HG03354 (cell line): ENCODE data around the gene CDH20.
"Not testable (repeated sequence)": the region's sequence is repeated elsewhere in the genome, so short reads cannot be mapped to it uniquely, and the experiment has no call there.

Experiments used
- ATAC-seq: cut with Tn5 transposase; IDR thresholded peaks from one replicate; pipeline ENCODE4 v1.9.1; 2021; ENCODE audit warnings: mild to moderate bottlenecking; ENCODE audit not compliant: unreplicated experiment, poor library complexity, severe bottlenecking

Gene CDH20

DNA sequence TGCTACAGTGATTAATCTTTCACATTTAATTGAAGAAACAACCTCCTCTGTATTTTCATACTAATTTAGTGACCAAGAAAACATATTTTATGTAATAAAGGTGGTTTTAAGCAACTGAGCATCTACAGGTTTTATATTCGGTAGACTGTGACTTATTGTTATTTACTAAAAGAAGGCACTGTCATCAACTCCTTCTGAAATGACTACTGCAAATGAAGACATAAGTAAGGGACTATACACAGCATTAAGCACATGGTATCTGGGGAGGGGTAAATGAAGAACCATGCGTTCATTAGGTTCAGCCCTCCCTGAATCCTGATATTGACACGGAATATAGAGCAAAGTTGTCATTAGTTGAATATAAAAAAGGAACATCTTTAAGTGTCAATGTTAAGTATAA lies 4.3 kb downstream of the CDH20 start:
- no peak for ATAC-seq

DNA sequence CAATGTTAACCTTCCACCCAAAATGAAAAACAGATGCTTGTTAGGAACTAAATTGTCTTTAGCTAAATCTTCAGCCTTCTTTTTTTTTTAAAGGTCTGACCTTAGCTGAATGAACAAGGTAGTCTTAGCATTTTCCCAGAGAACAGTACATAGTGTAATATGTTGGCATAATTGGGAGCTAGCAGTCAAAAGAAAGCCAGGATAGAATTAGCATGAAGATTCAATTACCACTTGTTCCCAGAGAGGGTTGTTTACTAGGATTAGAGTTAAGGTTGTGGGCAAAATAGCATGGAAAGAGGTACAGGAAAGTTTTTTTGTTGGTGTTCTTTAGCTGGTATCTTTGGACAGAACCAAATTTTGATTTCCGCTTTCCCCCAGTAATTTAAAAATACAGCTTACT lies 6.9 kb downstream of the CDH20 start:
- no peak for ATAC-seq

DNA sequence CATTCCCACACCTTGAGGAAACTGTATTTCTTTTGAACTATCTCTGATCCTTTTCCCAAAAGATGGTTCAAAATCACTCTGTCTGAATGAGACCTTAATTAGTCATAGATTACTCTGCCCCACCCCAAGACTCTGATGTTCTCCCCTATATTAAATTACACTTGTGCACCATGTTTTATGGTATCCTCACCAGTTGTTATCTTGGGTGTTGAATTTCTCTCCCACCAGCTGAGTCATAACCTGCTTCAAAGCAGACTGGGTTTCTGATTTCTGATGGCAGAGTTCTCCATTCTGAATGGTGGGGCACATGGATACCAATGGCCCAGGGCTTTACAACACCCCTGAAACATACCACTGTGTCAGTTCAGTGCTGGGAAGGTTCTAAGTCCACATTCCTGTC lies 15.0 kb downstream of the CDH20 start:
- no peak for ATAC-seq

DNA sequence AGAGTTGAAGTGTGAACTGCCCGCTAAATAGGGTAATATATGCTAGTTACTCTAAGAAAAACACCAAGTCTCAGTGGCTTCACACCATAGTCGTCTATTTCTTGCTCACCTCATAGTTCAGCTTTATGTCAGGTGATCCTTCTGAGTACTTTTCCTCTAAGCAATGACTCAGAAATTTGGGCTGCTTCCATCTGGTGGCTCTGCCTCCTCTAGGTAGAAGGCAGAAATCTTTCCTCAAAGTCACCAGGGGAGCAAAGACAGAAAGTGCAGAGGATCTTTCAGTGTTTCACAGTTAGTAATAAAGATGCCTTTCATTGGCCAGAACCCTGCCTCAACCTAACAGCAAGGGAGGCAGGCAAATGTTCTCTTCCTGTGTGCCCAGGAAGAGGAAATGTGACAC lies 17.3 kb downstream of the CDH20 start:
- ATAC-seq: no peak

DNA sequence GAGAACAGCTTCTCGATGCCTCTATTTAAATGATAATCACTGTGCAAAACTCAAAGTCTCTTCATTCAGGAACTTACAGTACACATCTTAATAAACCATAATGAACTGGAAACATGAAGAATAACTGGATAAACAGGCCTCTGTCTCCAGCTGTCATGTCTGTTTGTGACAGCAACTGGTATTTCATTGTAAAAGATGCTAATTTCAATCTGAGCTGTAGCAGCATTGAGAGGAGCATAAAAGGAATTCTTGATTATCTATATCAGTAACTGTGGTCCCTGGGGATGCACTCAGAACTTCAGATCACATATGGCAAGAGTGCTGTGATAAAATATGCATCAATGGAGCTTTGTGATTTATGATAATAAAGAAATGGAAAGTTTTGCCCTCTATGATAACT lies 18.8 kb downstream of the CDH20 start:
- ATAC-seq: no peak

DNA sequence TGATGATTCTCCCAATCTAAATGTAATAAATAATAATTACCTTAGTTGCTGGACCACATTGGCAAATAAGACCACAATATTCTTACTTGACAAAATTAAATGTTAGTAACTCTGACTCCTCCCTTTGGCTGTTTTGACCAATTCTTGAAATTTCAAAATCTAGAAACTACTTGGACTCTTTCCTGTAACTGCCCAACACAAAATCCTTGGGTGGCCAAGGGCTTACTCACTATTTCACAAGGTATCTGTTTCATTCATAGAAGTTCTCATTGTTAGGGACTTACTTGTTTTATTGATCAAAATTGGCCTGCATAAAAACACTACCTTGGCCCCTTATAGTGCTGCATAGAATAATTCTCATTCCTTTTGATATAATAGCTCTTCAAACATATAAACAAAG lies 19.4 kb downstream of the CDH20 start:
- no peak for ATAC-seq

DNA sequence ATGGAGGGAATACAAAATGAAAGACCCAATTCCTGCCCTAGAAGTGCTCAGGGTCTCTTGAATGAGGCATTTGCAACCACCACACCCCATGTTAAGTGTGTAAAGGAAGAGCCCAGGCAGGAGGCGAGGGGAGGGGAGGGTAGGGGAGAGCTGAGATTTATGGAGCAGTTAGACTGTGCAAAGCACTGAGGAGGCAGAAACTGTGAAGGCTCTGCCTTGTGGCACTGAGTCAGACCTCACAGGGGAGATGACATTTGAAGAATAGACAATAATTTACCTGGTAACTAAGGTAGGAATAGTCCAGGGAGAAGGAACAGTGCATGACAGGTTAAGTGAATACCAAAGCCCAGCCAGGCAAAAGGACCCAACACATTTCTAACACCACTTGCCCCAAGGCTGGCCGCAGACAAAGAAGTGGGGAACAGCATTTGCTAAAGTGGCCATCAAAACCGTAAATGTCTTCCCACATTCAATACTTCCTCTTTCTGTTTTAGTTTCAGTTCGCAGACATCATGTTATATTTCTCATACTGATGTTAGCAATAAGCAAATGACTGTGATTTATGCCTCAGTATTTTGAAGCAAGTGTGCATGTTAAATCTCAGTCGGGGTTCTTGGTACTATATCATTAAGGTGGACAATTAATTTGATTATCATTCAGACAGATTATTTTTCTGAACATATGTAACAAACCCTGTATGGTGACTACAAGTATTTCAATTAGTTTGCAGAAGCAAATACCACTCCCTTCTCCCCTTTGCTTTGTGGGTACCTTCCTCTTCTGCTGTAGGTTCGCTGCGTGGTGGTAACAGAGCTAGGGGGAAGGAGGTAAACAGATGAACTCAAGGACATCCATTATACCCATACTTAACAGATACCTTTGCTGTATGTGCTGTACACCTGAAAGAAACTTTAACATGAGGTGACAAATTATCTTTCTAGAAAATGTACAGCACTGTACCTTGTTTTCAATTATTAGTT lies 27.5 kb downstream of the CDH20 start:
- peak; percentile 93 for ATAC-seq

DNA sequence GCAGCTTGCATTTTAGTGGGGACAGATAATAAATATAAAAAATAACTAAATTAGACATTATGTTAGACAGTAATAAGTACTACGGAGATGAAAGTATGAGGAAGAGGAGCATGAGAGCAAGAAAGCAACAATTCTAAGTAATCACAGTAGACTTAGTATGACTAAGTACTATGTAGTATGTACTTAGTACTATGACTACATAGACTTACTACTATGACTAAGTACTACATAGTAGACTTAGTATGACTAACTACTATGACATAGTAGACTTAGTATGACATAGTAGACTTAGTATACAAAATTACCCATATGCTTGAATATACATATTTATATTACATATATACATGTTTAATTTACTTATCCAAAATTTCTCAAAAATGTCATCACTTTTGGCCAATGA lies 29.3 kb downstream of the CDH20 start:
- ATAC-seq: no peak

DNA sequence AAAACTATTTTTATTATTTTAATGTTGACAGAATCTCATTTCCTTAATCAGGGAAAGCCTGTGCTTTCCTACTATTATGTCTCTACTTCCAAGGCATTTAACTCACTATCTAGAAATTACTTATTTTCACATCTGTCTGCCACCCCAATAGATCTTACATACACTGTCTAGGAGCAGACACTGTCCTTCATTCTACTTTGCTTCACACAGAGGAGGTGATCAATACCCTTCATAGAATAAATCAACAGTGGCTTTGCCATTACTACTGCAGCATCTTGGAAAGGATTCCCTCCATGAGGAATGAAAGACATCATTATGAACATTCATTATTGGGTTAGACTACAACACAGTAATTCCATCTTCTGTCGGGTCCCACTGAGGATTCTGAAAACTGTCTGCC lies 31.7 kb downstream of the CDH20 start:
- ATAC-seq: no peak

DNA sequence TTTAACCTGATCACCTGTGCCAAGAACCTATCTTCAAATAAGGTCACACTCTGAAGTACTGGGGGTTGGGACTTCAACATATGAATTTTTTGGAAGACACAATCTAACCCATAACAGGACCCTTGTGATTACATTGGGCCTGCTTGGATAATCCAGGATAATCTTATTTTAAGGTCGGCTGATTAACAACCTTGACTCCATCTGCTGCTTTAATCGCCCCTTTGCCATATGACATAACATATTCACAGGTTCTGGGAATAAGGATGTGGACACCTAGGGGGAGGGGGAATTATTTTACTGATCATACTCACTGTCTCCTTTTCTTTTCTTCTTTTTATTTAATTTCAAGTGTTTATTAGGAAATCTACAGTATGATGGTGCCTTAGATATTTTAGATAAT lies 34.8 kb downstream of the CDH20 start:
- ATAC-seq: no peak

DNA sequence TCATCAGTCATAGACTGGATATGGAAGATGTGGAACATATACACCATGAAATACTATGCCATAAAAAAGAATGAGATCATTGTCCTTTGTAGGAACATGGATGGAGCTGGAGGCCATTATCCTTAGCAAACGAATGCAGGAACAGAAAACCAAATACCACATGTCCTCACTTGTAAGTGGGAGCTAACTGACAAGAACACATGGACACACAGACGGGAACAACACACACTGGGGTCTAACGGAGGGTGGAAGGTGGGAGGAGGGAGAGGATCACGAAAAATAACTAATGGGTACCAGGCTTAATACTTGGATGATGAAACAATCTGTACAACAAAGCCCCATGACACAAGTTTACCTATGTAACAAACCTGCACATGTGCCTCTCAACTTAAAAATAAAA lies 36.4 kb downstream of the CDH20 start:
- not testable (repeated sequence) for ATAC-seq

DNA sequence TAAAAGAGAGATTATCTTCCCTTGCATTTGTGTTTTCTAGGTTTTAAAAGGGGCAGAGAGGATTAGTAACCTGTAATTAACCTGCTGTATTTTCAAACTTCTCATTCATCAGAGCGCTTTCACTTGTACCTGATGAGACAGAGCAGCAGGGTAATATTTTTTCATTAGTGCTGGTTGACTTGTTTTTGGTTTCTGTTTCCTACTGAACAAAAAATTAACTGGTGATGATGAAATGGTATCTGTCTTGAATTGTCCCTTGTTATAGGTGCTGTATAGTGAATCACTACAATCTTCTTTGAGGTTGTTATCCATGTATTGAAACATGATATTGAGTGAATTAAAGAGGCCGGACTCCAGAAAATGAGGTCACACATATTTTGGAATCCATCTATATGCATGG lies 37.9 kb downstream of the CDH20 start:
- no peak for ATAC-seq

DNA sequence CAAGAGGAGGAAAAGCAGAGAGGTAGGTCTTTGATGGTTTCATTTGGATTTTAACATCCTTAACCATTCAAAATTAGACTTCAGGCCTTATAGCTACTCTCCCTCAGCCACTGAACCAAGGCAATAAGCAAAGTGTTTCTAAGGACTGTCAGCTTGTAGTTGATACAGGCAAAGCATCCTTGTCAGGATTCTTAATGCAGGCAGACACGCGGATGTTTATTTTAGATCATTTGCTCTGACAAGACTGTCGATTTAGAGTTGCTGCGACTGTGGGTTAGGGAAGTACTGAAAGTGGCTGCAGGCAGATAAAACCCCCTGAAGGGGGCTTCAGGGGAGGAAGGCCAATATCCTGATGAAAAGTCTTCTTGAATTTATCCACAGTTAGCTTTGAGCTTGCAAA lies 46.6 kb downstream of the CDH20 start:
- ATAC-seq: no peak

DNA sequence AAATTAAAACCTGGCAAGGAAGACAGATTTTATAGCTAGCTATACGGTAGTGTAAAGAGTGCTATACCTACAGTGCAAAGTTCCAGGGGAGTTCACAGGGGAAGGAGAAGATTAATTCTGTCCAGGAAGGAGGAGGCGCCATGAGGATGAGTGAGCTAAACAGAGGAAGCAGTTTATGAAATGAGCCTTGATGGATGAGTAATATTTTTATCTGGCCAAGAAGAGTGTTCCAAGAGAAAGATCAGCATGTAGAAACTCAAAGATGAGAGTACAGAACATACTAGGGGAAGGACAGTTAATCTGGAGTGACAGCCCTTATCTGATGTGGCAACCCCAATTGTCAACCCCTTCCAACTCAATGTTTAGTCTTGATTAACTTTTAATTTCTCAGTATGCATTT lies 54.8 kb downstream of the CDH20 start:
- ATAC-seq: no peak

DNA sequence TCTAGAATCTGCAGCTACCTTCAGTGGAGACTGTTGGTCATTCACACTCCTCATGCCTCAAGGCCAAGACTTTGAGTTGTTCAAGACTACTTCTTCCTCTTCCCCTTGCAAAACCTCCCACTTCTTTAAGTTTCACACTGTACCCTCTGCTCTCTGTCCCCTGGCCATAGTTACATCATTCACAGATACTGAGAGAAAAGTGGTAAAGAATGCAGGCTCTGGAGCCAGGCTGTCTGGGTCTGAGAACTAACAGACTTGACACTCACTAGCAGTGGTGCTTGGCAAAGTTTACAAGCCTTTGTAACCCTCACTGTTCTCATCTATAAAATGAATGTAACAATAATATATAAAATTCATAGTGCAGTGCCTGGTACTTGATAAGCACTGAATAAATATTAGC lies 61.8 kb downstream of the CDH20 start:
- no peak for ATAC-seq

DNA sequence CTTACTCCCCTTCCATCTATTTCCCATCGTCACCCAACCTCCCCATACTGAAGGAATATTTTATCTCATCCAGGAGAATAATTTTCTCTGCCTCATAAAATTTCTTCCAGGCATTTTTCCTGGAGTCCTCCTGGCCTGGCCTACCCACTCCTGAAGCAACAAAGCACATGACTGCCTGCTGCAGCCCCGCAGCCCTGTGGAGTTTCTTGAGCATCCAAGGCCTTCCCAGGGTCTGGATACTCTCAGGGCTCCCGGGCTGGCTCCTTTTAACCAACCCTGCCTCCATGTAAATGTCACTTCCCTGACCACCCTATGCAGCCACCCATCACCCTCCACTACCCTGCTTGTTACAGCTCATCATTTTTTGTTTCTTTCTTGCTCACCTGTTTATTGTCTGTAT lies 64.0 kb downstream of the CDH20 start:
- no peak for ATAC-seq

DNA sequence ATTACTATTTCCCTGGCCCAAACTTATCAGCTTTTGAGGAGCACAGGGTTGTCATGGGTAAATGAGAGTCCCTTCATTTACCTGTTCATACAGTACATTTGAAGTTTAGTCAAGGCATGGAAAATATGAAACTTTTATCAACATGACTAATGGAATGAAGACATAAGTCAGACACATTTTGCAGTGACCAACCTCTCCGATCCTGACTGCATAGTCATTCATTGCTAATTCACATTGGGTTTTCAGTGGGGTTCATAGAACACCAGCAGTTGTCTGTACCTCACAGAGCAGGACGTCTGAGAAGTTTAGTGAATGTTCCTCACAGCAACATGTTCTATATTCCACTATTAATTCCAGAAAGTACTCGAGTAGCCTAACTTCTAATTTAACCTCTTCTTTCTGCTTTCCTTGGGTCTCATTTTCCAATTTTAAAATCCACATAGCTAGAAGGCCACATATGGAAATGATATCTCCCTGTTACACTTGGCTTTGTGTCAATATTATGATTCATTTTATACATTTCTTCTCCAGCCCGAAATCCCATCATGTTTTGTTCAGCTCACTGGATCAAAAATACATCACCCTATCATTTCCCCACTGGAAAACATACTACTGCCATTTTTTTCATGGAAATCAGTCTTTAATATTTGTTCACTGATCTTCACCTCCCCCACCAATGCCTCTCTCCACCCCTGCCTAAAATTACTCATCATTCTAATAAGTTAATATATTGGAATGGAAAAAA lies 65.9 kb downstream of the CDH20 start:
- no peak for ATAC-seq

DNA sequence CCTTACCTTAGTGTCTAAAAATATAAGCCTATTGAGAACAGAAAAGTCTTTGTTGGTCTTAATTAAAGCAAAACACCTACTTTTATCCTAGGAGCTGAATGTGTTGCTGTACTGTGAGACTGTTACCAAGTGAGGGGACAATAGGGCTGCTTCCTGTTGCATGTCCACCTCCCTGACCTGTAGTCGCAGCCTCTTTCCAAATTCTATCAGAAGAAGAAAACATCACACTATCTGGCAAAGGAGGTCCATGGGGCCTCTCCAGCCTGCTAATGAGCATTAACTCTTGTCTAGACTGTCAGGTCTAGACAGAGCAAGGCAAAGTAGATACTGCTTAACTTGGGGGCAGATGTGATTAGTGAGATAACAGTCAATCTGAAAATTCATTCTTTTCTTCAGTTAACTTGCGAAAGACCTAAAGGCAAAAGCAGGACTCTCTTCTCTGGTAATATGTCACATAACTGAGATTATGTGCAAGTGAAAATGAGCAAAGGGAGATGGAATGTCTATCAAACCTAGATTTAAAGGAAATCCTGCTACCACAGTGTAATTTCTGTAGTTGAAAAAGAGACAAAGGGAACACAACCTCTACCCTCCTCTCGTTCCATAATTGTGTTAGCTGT lies 66.9 kb downstream of the CDH20 start:
- ATAC-seq: no peak

DNA sequence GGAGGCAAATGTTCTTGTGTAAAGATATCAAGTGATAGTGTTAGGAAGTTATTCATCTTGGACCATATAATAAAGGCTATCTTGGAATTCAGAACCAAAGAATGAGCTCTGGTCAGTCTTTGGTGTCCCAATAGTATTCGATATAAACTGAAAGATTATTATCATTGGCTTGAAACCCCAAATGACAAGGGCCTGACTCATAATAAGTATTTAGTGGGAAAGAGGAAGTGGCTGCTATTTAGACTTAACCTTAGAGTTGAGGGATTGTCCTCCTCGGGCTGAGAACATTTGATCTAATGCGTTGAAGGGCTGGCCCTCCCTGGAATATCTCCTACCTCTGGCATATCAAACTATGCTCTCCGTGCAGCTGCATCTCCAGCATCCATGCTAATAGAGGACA lies 67.5 kb downstream of the CDH20 start:
- no peak for ATAC-seq

DNA sequence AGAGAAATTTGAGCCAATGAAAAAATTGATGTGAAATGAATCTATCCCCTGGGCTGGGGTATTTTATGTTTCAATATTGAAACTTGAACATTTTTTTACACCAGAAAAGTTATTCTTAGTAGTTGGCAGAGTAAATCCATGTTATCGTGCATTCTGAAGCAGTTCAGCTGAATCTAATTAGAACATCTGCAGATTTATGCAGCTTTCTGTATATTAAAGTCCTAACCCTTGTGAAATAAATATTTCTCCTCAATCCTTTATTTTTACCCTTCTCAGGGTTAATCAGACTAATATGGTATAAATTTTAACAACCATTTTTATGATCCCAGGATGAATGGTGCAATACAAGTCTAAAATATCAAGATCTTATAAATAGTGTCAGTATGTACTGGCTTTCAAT lies 69.5 kb downstream of the CDH20 start:
- ATAC-seq: no peak

DNA sequence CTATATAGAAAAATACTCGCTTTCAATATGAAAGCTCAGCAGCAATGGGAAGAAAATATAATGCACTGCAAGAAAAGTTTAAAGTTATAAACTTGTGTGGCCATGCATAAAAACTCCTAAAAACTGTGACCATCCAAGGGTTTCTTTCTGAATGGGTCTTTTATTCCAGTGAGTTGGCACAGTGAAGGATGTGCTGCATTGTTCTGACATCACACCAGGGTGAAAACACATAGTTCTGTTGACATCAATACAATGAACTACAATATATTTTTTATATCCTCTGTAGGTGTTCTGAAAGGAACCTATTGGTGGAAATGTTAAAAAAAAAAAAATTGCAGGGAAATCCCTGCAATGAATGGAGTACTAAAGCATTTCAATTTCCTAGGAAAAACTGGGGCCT lies 80.2 kb downstream of the CDH20 start:
- ATAC-seq: no peak
